ENCODE results near the gene NOA1. TPM values are rescaled to one million over a fixed set of nuclear protein-coding genes. Genes with fewer than 3 reads are reported as not detected.

Gene NOA1
- total and polyA plus RNA-seq, 2 of the 8 experiments (the other 6 are each of a cell fraction or from before 2014, with no cell fraction given): 24.3 to 28.1 TPM

DNA sequence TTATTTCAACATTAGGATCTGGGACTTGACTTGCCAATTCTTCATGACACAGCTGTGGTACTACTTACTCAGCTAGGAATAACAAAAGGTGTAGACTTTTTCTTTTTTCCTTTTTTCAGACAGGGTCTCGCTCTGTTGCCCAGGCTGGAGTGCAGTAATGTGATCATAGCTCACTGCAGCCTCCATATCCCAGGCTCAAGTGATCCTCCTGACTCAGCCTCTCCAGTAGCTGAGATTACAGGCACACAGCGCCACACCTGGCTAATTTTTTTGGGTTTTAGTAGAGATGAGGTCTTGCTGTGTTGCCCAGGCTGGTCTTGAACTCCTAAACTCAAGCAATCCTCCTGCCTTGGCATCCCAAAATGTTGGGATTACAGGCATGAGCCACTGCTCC, 16.3 kb downstream of the NOA1 start:
- Histone ChIP-seq H3K4me2 (ENCODE audit: insufficient read depth in 1 of 2, low read depth in 2 of 2, low read length in 2 of 2) (no peak overlapping the region), H3K27me3 (replicated peaks in 1 of 4; ENCODE audit: control insufficient read depth in 3 of 4, extremely low read depth in 1 of 4, insufficient read depth in 3 of 4, low read length in 3 of 4) (no peaks in the 10 kb centered on the region), H3K36me3 (ENCODE audit: control insufficient read depth in 2 of 4, insufficient read depth in 4 of 4, low read length in 3 of 4) (peaks cover 3 to 35% (median 14%) of the 10 kb centered on the region in 4 experiments; a peak in 7 of 8 replicates), H2BK12ac (ENCODE audit: low read depth, low read length) (no peak overlapping the region), H2AFZ (ENCODE audit: low read length) (no peak overlapping the region), H2AK5ac (ENCODE audit: low read depth, low read length) (no peak overlapping the region), H2BK20ac (ENCODE audit: low read length) (no peak overlapping the region), H3K9ac (replicated peaks in 1 of 4; ENCODE audit: extremely low read depth in 1 of 4, low read depth in 3 of 4, low read length in 3 of 4) (no peak overlapping the region), H3K4ac (replicated peaks; ENCODE audit: insufficient read length, low read depth, low read length) (no peak overlapping the region), H3K14ac (ENCODE audit: insufficient read length) (no peak overlapping the region), H3K79me2 (ENCODE audit: control insufficient read depth in 1 of 2, insufficient read depth in 2 of 2, low read length in 2 of 2) (no peaks in the 10 kb centered on the region), H3K56ac (replicated peaks; ENCODE audit: insufficient read length, low read depth, low read length) (no peak overlapping the region), H3K23ac (ENCODE audit: insufficient read length) (no peak overlapping the region), H4K20me1 (replicated peaks in 1 of 2; ENCODE audit: control insufficient read depth in 1 of 2, insufficient read depth in 2 of 2, low read length in 2 of 2) (peaks cover 0 to 2% of the 10 kb centered on the region in 2 experiments), H4K5ac (ENCODE audit: insufficient read length, low read depth, low read length) (no peak overlapping the region), H3K79me1 (ENCODE audit: low read depth, low read length) (no peaks in the 10 kb centered on the region), H3K4me3 (ENCODE audit: extremely low read depth in 1 of 4, insufficient read depth in 2 of 4, low read depth in 3 of 4, low read length in 4 of 4) (no peak overlapping the region), H3K27ac (ENCODE audit: low read depth, low read length) (no peak overlapping the region), H4K91ac (replicated peaks; ENCODE audit: insufficient read length, low read length) (no peak overlapping the region), H2BK120ac (replicated peaks; ENCODE audit: low read depth, low read length) (no peak overlapping the region), H3K18ac (ENCODE audit: extremely low read depth, low read length) (no peak overlapping the region), H3K4me1 (replicated peaks in 1 of 4; ENCODE audit: control insufficient read depth in 3 of 4, insufficient read depth in 4 of 4, low read length in 3 of 4) (no peaks in the 10 kb centered on the region), H3K9me3 (ENCODE audit: insufficient read depth in 2 of 2, low read depth in 1 of 2, low read length in 1 of 2) (no peaks in the 10 kb centered on the region), H4K8ac (ENCODE audit: extremely low read depth, insufficient read depth, low read length) (no peak overlapping the region), H3K23me2 (ENCODE audit: low read depth, low read length) (peaks cover 1% of the 10 kb centered on the region; the same call in 1 of the 2 replicates), H2BK5ac (ENCODE audit: low read depth, low read length) (no peak overlapping the region), H2BK15ac (ENCODE audit: low read length) (no peak overlapping the region)
- ChIA-PET CTCF (ENCODE audit: partially characterized antibody) (interaction anchor here (0.7 to 2.9 kb wide), 12 partner anchors 12 to 416 kb away, joined by 3 to 12 read pairs (median 3); partner anchors contain the start of genes NOA1 and POLR2B), POLR2A (ENCODE audit: partially characterized antibody) (interaction anchor here (0.9 to 5.3 kb wide), 3 partner anchors 9 to 52 kb away, joined by 3 to 40 read pairs (median 7); partner anchors contain the start of genes NOA1 and POLR2B)
- TF ChIP-seq POLR2A (IDR thresholded peaks at IDR 0.05; ENCODE audit: control extremely low read depth in 1 of 2, low read depth in 2 of 2, low read length in 2 of 2): no peak
- TF ChIP-seq GTF2F1 (IDR thresholded peaks at IDR 0.05; ENCODE audit: borderline replicate concordance, low read depth, low read length): no peak
- no peak for TF ChIP-seq SUZ12 (IDR thresholded peaks at IDR 0.05; ENCODE audit: low read length)
- TF ChIP-seq, protein P1, sequence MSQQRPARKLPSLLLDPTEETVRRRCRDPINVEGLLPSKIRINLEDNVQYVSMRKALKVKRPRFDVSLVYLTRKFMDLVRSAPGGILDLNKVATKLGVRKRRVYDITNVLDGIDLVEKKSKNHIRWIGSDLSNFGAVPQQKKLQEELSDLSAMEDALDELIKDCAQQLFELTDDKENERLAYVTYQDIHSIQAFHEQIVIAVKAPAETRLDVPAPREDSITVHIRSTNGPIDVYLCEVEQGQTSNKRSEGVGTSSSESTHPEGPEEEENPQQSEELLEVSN (IDR thresholded peaks at IDR 0.05): no peak
- TF ChIP-seq RBBP5 (IDR thresholded peaks at IDR 0.05; ENCODE audit: borderline replicate concordance, low read depth, low read length): no peak
- TF ChIP-seq KDM4A (IDR thresholded peaks at IDR 0.05; ENCODE audit: low read depth, low read length, severe bottlenecking): no peak
- TF ChIP-seq TCF12 (IDR thresholded peaks at IDR 0.05; ENCODE audit: low read depth, low read length): no peak
- TF ChIP-seq SIX5 (IDR thresholded peaks at IDR 0.05; ENCODE audit: low read depth, low read length): no peak
- TF ChIP-seq ASH2L (IDR thresholded peaks at IDR 0.05; ENCODE audit: low read length): no peak
- no peak for TF ChIP-seq FOSL1 (IDR thresholded peaks at IDR 0.05; ENCODE audit: insufficient read depth, low read depth, low read length)
- no peak for TF ChIP-seq TAF1 (IDR thresholded peaks at IDR 0.05; ENCODE audit: low read depth, low read length)
- TF ChIP-seq ZNF274 (IDR thresholded peaks at IDR 0.05; ENCODE audit: borderline replicate concordance, extremely low read depth, low read length): no peak
- 92% methylated on average over 2 of the region's 2 CpGs; no CpG with 5 or more reads in 1 of the 2 experiments for WGBS, 2 experiments (ENCODE audit: extremely low coverage in 1 of 2, insufficient coverage in 1 of 2, insufficient read length in 1 of 2, insufficient replicate concordance in 2 of 2, low coverage in 1 of 2, low lambda C conversion rate in 2 of 2, missing lambda C conversion rate in 1 of 2)
- DNase-seq (ENCODE audit: low read depth in 1 of 2, low spot score in 2 of 2): no peak
- FAIRE-seq: no peak

Data from H1 (cell line).